H9 (cell line): Measurements from ENCODE around the gene PEX26. TPM values are rescaled to one million over a fixed set of nuclear protein-coding genes. Genes with fewer than 3 reads are reported as not detected.

Experiments
- DNase-seq: peaks from one replicate; pipeline ENCODE4 v3.0.0-alpha.2; 2017
- H2AFZ ChIP-seq: one replicate; pipeline ENCODE4 v1.6.1; 2013; ENCODE audit warnings: mild to moderate bottlenecking, low read length, control low read depth, moderate library complexity
- H2AK5ac ChIP-seq: 2 replicates; pipeline ENCODE4 v1.6.1; 2013; ENCODE audit warnings: low read length, control low read depth, mixed read lengths; ENCODE audit not compliant: insufficient read length
- H2BK120ac ChIP-seq: one replicate; pipeline ENCODE4 v1.6.1; 2013; ENCODE audit warnings: low read depth, mild to moderate bottlenecking, low read length, control low read depth, inconsistent platforms; ENCODE audit not compliant: poor library complexity, severe bottlenecking
- H2BK12ac ChIP-seq: 2 replicates; pipeline ENCODE4 v1.6.1; 2013; ENCODE audit warnings: low read length, control low read depth, mixed read lengths, low read depth; ENCODE audit not compliant: insufficient read length
- H2BK15ac ChIP-seq: 2 replicates; pipeline ENCODE4 v1.6.1; 2013; ENCODE audit warnings: low read depth, low read length, control low read depth
- H2BK20ac ChIP-seq: one replicate; pipeline ENCODE4 v1.6.1; 2013; ENCODE audit warnings: low read depth, mild to moderate bottlenecking, low read length, control low read depth, inconsistent platforms; ENCODE audit not compliant: poor library complexity, severe bottlenecking
- H2BK5ac ChIP-seq: 2 replicates; pipeline ENCODE4 v1.6.1; 2013; ENCODE audit warnings: low read length, control low read depth, mixed read lengths; ENCODE audit not compliant: insufficient read length
- H3K14ac ChIP-seq: 2 replicates; pipeline ENCODE4 v1.6.1; 2013; ENCODE audit warnings: low read length, control low read depth; ENCODE audit not compliant: insufficient read depth
- H3K18ac ChIP-seq: 2 replicates; pipeline ENCODE4 v1.6.1; 2013; ENCODE audit warnings: low read depth, mild to moderate bottlenecking, mixed read lengths, low read length, control low read depth; ENCODE audit not compliant: insufficient read length
- H3K23ac ChIP-seq: 2 replicates; pipeline ENCODE4 v1.6.1; 2013; ENCODE audit warnings: low read length, control low read depth, mixed read lengths, low read depth; ENCODE audit not compliant: insufficient read length
- H3K23me2 ChIP-seq: 2 replicates; pipeline ENCODE4 v1.6.1; 2013; ENCODE audit warnings: low read depth, mild to moderate bottlenecking, mixed read lengths, low read length, control low read depth; ENCODE audit not compliant: insufficient read length, poor library complexity, severe bottlenecking
- H3K27ac ChIP-seq: 2 replicates; pipeline ENCODE4 v1.5.1; 2013; ENCODE audit warnings: low read length, control low read depth, mixed read lengths, low read depth; ENCODE audit not compliant: insufficient read length
- H3K27me3 ChIP-seq: 2 replicates; pipeline ENCODE4 v1.6.1; 2013; ENCODE audit warnings: low read length, control low read depth, inconsistent platforms; ENCODE audit not compliant: insufficient read depth
- H3K4ac ChIP-seq: 2 replicates; pipeline ENCODE4 v1.6.1; 2013; ENCODE audit warnings: low read depth, mild to moderate bottlenecking, control low read depth, inconsistent platforms, low read length, moderate library complexity
- H3K4me1 ChIP-seq: 2 replicates; pipeline ENCODE4 v1.6.1; 2013; ENCODE audit warnings: low read length, control low read depth, inconsistent platforms; ENCODE audit not compliant: insufficient read depth
- H3K4me2 ChIP-seq: 2 replicates; pipeline ENCODE4 v1.6.1; 2013; ENCODE audit warnings: low read length, control low read depth, mixed read lengths; ENCODE audit not compliant: insufficient read length, insufficient read depth
- H3K56ac ChIP-seq: 2 replicates; pipeline ENCODE4 v1.6.1; 2013; ENCODE audit warnings: low read depth, mild to moderate bottlenecking, mixed read lengths, low read length, control low read depth; ENCODE audit not compliant: insufficient read length
- H3K79me1 ChIP-seq: 2 replicates; pipeline ENCODE4 v1.6.1; 2013; ENCODE audit warnings: low read depth, mild to moderate bottlenecking, moderate library complexity, low read length, control low read depth, inconsistent platforms; ENCODE audit not compliant: insufficient read depth, poor library complexity, severe bottlenecking
- H3K79me2 ChIP-seq: 2 replicates; pipeline ENCODE4 v1.6.1; 2013; ENCODE audit warnings: low read length, control low read depth, inconsistent platforms; ENCODE audit not compliant: insufficient read depth
- H3K9ac ChIP-seq: 2 replicates; pipeline ENCODE4 v1.6.1; 2013; ENCODE audit warnings: low read length, control low read depth, mixed read lengths; ENCODE audit not compliant: insufficient read length; ENCODE audit errors: extremely low read depth
- H3K9me3 ChIP-seq: one replicate; pipeline ENCODE4 v1.6.1; 2013; ENCODE audit warnings: low read depth, low read length, inconsistent platforms; ENCODE audit not compliant: control insufficient read depth
- H3T11ph ChIP-seq: one replicate; pipeline ENCODE4 v1.6.1; 2013; ENCODE audit warnings: mild to moderate bottlenecking, low read length, control low read depth, inconsistent platforms
- H4K20me1 ChIP-seq: one replicate; pipeline ENCODE4 v1.6.1; 2013; ENCODE audit not compliant: control insufficient read depth, insufficient read length, insufficient read depth
- H4K5ac ChIP-seq: 2 replicates; pipeline ENCODE4 v1.6.1; 2013; ENCODE audit warnings: low read depth, mild to moderate bottlenecking, mixed read lengths, low read length, control low read depth; ENCODE audit not compliant: insufficient read length
- H4K8ac ChIP-seq: replicated peaks from 2 replicates; pipeline ENCODE4 v1.6.1; 2013; ENCODE audit warnings: low read length, control low read depth, mixed read lengths, low read depth; ENCODE audit not compliant: insufficient read length
- H4K91ac ChIP-seq: 2 replicates; pipeline ENCODE4 v1.6.1; 2013; ENCODE audit warnings: low read depth, mild to moderate bottlenecking, moderate library complexity, mixed read lengths, low read length, control low read depth; ENCODE audit not compliant: insufficient read length
- H3K27ac Mint-ChIP-seq, 3 experiments: 2 replicates in 2 of 3; 3 replicates in 1 of 3; pipeline ENCODE4 v1.8.0; 2020 to 2021; ENCODE audit warnings: mixed read lengths in 3 of 3, mild to moderate bottlenecking in 1 of 3, moderate library complexity in 1 of 3
- H3K27me3 Mint-ChIP-seq: 2 replicates; pipeline ENCODE4 v1.8.0; 2021; ENCODE audit warnings: low read depth, mild to moderate bottlenecking, moderate library complexity, mixed read lengths
- H3K36me3 Mint-ChIP-seq, 3 experiments: 2 replicates in 2 of 3; 3 replicates in 1 of 3; pipeline ENCODE4 v1.8.0; 2020 to 2021; ENCODE audit warnings: low read depth in 3 of 3, mixed read lengths in 3 of 3; ENCODE audit not compliant: insufficient read depth in 1 of 3
- H3K4me1 Mint-ChIP-seq, 2 experiments: 2 replicates each; pipeline ENCODE4 v1.8.0; 2020; ENCODE audit warnings: mixed read lengths in 2 of 2
- H3K4me3 Mint-ChIP-seq, 2 experiments: 2 replicates in 1 of 2; 3 replicates in 1 of 2; pipeline ENCODE4 v1.8.0; 2020 to 2021; ENCODE audit warnings: mild to moderate bottlenecking in 2 of 2, mixed read lengths in 2 of 2, moderate library complexity in 1 of 2
- H3K9me3 Mint-ChIP-seq, 2 experiments: 2 replicates in 1 of 2; 3 replicates in 1 of 2; pipeline ENCODE4 v1.8.0; 2020; ENCODE audit warnings: mild to moderate bottlenecking in 2 of 2, mixed read lengths in 2 of 2, moderate library complexity in 1 of 2
- CTCF ChIP-seq: fragments of 200-600 bp; sonication (generic); conservative IDR thresholded peaks from 3 replicates; pipeline ENCODE4 v1.8.0; 2021; ENCODE audit warnings: antibody characterized with exemption, mild to moderate bottlenecking
- WGBS: extraction: QIAGEN DNeasy Blood & Tissue Kit; methylation state at CpG from one replicate; pipeline ENCODE4 v1.1.7; 2013; ENCODE audit warnings: missing lambda C conversion rate, low lambda C conversion rate, mixed read lengths; ENCODE audit not compliant: insufficient read length; ENCODE audit errors: extremely low coverage; 5-methylcytosine and 5-hydroxymethylcytosine counted together
- total RNA-seq: library from RNA; stranded (reverse); gene quantifications from 2 replicates; pipeline ENCODE4 v1.2.1, GENCODE V29; 2021

The PEX26 gene
- total RNA-seq, 1 experiment from 2014 or later: 35.4 TPM

- H3K36me3 Mint-ChIP-seq: peaks cover 0 to 5% (median 2%) of the 10 kb centered on the region in 3 experiments; a peak in 5 of 7 replicates
- WGBS: no CpG with 5 or more reads among the region's 18 CpGs
These were observed 48.8 kb downstream of the PEX26 start for GRCh38 chr22:18126606-18127005.

More at GRCh38 chr22:18126606-18127005, 48.8 kb downstream of the PEX26 start:
- Mint-ChIP-seq H3K4me1 (peaks cover 6 to 7% of the 10 kb centered on the region in 2 experiments), H3K27ac (no peak overlapping the region), H3K4me3 (no peak overlapping the region), H3K27me3 (peaks cover 3% of the 10 kb centered on the region), H3K9me3 (no peaks in the 10 kb centered on the region)
- H4K91ac ChIP-seq: no peak overlapping the region
- H4K5ac ChIP-seq: no peak overlapping the region
- H4K8ac ChIP-seq: no peak overlapping the region
- DNase-seq: no peak
- H2AK5ac ChIP-seq: no peak overlapping the region
- H3K27me3 ChIP-seq: no peaks in the 10 kb centered on the region
- no peak overlapping the region for H3K23ac ChIP-seq
- H2BK120ac ChIP-seq: no peak overlapping the region
- H2AFZ ChIP-seq: no peak overlapping the region
- H3K23me2 ChIP-seq: no peaks in the 10 kb centered on the region
- H3T11ph ChIP-seq: no peak overlapping the region
- no peak overlapping the region for H3K4ac ChIP-seq
- no peak overlapping the region for H2BK20ac ChIP-seq
- H4K20me1 ChIP-seq: no peaks in the 10 kb centered on the region
- no peak for TF ChIP-seq CTCF
- H3K79me2 ChIP-seq: no peaks in the 10 kb centered on the region
- H3K79me1 ChIP-seq: no peaks in the 10 kb centered on the region
- no peak overlapping the region; the same call in 1 of the 2 replicates for H3K14ac ChIP-seq
- H3K18ac ChIP-seq: no peak overlapping the region
- no peak overlapping the region for H3K9ac ChIP-seq
- no peak overlapping the region for H2BK5ac ChIP-seq
- no peaks in the 10 kb centered on the region for H3K9me3 ChIP-seq
- no peak overlapping the region for H3K27ac ChIP-seq
- peaks cover 3% of the 10 kb centered on the region; the same call in 1 of the 2 replicates for H3K4me1 ChIP-seq
- H2BK15ac ChIP-seq: no peak overlapping the region
- no peak overlapping the region for H3K4me2 ChIP-seq
- no peak overlapping the region for H3K56ac ChIP-seq
- H2BK12ac ChIP-seq: no peak overlapping the region
